Stimulated activated CD4-positive, alpha-beta T cell treated with anti-CD3 and anti-CD28 coated beads, Interleukin-2, amount 100 ng/mL, for 24 hours (primary cell): ENCODE data around the gene SETSIP.
A peak's percentile ranks its signal among the peaks of the same experiment; 100 is the strongest.
"Not testable (repeated sequence)": the region's sequence is repeated elsewhere in the genome, so short reads cannot be mapped to it uniquely, and the experiment has no call there.

Experiments
- DNase-seq, 2 donors: peaks; one replicate each; pipeline ENCODE4 v3.0.0-alpha.2; 2020

SETSIP gene

GRCh38 chr1:92075311-92075710, at the start of gene SETSIP:
SETSIP (minus strand) TSS chr1:92075411; CDS start chr1:92075411, 0 bp downstream.
- no peak for DNase-seq

- no peak for DNase-seq
Observed at GRCh38 chr1:92123868-92124267, 48.7 kb upstream of the SETSIP start.

GRCh38 chr1:92118826-92119225, 43.6 kb upstream of the SETSIP start:
- no peak for DNase-seq

GRCh38 chr1:92117526-92117925, 42.3 kb upstream of the SETSIP start:
- no peak for DNase-seq

GRCh38 chr1:92108631-92109030, 33.4 kb upstream of the SETSIP start:
- DNase-seq: no peak

- DNase-seq: no peak
Observed at GRCh38 chr1:92105546-92106081, 30.4 kb upstream of the SETSIP start.

GRCh38 chr1:92096317-92096716, 21.1 kb upstream of the SETSIP start:
- no peak for DNase-seq

- DNase-seq: no peak
Observed at GRCh38 chr1:92095874-92096273, 20.7 kb upstream of the SETSIP start.

- DNase-seq: no peak
Observed at GRCh38 chr1:92094595-92094994, 19.4 kb upstream of the SETSIP start.

GRCh38 chr1:92094090-92094489, 18.9 kb upstream of the SETSIP start:
- no peak for DNase-seq

GRCh38 chr1:92091625-92092024, 16.4 kb upstream of the SETSIP start:
- no peak for DNase-seq

GRCh38 chr1:92087542-92087941, 12.3 kb upstream of the SETSIP start:
- DNase-seq: no peak

- no peak for DNase-seq
Observed at GRCh38 chr1:92085727-92086126, 10.5 kb upstream of the SETSIP start.

- DNase-seq: no peak
Observed at GRCh38 chr1:92084651-92085050, 9.4 kb upstream of the SETSIP start.

GRCh38 chr1:92081031-92081430, 5.8 kb upstream of the SETSIP start:
- DNase-seq: no peak

GRCh38 chr1:92080128-92080985, 5.1 kb upstream of the SETSIP start, which contains the start of gene BTBD8:
BTBD8 (plus strand) TSS chr1:92080345; CDS start chr1:92080572, 227 bp downstream.
- peak; percentile 83 to 85 for DNase-seq

- no peak for DNase-seq
Observed at GRCh38 chr1:92079441-92079840, 4.2 kb upstream of the SETSIP start.

- not testable (repeated sequence) for DNase-seq
Observed at GRCh38 chr1:92078077-92078476, 2.9 kb upstream of the SETSIP start.

GRCh38 chr1:92076363-92076762, 1.2 kb upstream of the SETSIP start:
- DNase-seq: no peak

- not testable (repeated sequence) for DNase-seq
Observed at GRCh38 chr1:92074446-92074845, 765 bp downstream of the SETSIP start.

GRCh38 chr1:92070892-92071291, 4.3 kb downstream of the SETSIP start:
- no peak for DNase-seq

GRCh38 chr1:92066321-92066720, 8.9 kb downstream of the SETSIP start:
- DNase-seq: no peak

- DNase-seq: no peak
Observed at GRCh38 chr1:92065042-92065441, 10.2 kb downstream of the SETSIP start.

- no peak for DNase-seq
Observed at GRCh38 chr1:92051948-92052347, 23.3 kb downstream of the SETSIP start.
